ENCODE results near the gene TEDC1. TPM values are rescaled to one million over a fixed set of nuclear protein-coding genes. Genes with fewer than 3 reads are reported as not detected.

Gene TEDC1
- total RNA-seq, 4 donors from 2014 or later = 0.97 to 4.2 (median 2.2) TPM

DNA sequence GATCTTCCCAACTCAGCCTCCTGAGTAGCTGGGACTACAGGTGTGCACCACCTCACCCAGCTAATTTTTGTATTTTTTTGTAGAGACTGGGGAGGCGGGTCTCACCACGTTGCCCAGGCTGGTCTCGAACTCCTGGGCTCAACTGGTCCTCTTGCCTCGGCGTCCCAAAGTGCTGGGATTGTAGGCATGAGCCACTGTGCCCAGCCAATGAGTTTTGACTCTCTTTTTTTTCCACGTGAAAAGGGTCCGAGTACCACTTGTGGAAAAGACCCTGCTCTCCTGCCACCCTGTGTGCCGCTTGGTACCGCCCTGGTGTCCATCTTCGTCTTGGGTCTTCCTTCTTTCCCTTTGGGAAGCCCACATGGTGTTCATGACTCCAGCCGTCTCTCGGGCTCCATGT is 17.6 kb downstream of the TEDC1 start:
- ATAC-seq = no peak
- in situ Hi-C loops (cut with MboI; ENCODE audit: low sequenced_read_pairs in 4 of 4) (no loop called here), intact Hi-C loops (cut with DNase I; ENCODE audit: low total_unique reads) (no loop called here)
- peaks cover 4 to 17% (median 10%) of the 10 kb centered on the region in 3 donors for H3K27me3 ChIP-seq
- H3K9me3 ChIP-seq = no peaks in the 10 kb centered on the region
- H3K36me3 ChIP-seq = no peaks in the 10 kb centered on the region
- no peaks in the 10 kb centered on the region for H3K4me1 ChIP-seq
- H3K4me3 ChIP-seq = no peak overlapping the region
- DNase-seq = no peak
- H3K27ac ChIP-seq = no peak overlapping the region
- TF ChIP-seq POLR2A (IDR thresholded peaks at IDR 0.05) = no peak
- TF ChIP-seq, protein P1, sequence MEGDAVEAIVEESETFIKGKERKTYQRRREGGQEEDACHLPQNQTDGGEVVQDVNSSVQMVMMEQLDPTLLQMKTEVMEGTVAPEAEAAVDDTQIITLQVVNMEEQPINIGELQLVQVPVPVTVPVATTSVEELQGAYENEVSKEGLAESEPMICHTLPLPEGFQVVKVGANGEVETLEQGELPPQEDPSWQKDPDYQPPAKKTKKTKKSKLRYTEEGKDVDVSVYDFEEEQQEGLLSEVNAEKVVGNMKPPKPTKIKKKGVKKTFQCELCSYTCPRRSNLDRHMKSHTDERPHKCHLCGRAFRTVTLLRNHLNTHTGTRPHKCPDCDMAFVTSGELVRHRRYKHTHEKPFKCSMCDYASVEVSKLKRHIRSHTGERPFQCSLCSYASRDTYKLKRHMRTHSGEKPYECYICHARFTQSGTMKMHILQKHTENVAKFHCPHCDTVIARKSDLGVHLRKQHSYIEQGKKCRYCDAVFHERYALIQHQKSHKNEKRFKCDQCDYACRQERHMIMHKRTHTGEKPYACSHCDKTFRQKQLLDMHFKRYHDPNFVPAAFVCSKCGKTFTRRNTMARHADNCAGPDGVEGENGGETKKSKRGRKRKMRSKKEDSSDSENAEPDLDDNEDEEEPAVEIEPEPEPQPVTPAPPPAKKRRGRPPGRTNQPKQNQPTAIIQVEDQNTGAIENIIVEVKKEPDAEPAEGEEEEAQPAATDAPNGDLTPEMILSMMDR (IDR thresholded peaks at IDR 0.05 in 4 of 5, conservative IDR thresholded peaks at IDR 0.05 in 1 of 5) = no peak

DNA sequence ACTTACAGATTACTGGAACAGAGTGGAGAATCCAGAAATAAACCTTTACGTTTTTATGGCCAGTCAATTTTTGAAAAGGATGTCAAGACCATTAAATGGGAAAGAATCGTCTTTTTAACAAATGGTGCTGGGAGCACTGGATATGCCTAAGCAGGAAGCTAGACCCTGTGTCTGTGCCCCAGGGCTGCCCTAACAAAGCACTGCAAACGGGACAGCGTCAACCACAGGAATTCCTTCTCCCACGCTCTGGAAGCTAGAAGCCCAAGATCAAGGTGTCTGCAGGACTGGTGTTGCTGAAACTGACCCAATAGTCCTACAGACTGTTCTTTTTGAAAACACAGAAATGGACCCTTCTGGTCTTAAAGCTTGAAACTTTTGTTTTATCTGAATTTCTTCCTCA is 26.1 kb downstream of the TEDC1 start:
- H3K9me3 ChIP-seq = no peaks in the 10 kb centered on the region
- H3K4me3 ChIP-seq = no peak overlapping the region
- no peak for DNase-seq
- in situ Hi-C loops (cut with MboI; ENCODE audit: low sequenced_read_pairs in 4 of 4) (no loop called here), intact Hi-C loops (cut with DNase I; ENCODE audit: low total_unique reads) (no loop called here)
- H3K27ac ChIP-seq = no peak overlapping the region
- H3K36me3 ChIP-seq = no peaks in the 10 kb centered on the region
- TF ChIP-seq POLR2A (IDR thresholded peaks at IDR 0.05) = no peak
- TF ChIP-seq, protein P1 (IDR thresholded peaks at IDR 0.05 in 4 of 5, conservative IDR thresholded peaks at IDR 0.05 in 1 of 5) = no peak
- H3K4me1 ChIP-seq = no peaks in the 10 kb centered on the region
- H3K27me3 ChIP-seq = peaks cover 5 to 12% (median 7%) of the 10 kb centered on the region in 3 donors
- no peak for ATAC-seq

DNA sequence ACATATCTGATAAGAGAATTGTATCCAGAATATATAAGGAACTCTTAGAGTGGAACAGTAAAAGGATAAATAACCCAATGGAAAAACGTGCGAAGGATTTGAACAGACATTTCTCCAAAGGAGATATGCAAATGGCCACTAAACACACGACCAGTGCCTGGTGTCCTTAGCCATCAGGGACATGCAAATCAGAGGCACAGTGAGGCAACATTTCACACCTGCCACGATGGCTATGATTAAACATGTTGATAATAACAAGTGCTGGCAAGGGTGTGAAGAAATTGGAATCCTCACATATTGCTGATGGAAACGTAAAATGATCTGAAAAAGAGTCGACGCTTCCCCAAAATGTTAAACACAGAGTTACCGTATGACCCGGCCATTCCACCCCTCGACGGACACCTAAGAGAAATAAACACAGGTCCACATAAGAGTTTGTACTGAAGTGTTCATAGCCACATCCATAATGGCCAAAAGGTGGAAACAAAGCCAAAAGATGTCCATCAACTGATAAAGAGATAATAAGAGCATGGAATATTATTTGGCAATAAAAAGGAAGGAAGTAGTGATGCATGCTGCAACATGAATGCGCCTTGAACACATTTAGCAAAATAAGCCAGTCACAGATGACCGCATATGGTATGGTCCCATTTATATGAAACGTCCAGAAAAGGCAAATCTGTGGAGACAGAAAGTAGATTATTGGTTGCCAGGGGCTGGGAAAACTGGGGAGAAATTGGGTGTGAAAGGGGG is 29.1 kb downstream of the TEDC1 start:
- intact Hi-C loops (cut with DNase I; ENCODE audit: low total_unique reads) = no loop called here
- TF ChIP-seq POLR2A (IDR thresholded peaks at IDR 0.05) = no peak
- TF ChIP-seq, protein P1 (IDR thresholded peaks at IDR 0.05 in 4 of 5, conservative IDR thresholded peaks at IDR 0.05 in 1 of 5) = no peak

DNA sequence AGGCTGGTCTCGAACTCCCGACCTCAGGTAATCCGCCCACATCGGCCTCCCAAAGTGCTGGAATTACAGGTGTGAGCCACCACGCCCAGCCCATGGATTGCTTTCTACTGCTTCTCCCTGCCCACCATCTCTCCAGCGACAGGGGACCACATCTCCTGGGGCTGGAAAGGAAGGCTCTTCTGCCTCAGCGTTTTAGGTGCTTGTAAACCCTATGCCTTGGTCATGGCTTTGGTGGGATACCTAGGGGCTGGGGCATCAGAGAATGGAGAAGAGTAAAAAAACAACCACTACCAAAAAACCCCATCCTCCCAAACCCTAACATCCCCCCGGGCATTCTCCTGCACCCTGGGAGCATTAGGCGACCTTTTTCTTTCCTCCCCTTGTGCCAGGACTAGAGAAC is 34.3 kb downstream of the TEDC1 start:
- H3K27ac ChIP-seq = no peak overlapping the region
- DNase-seq = no peak
- H3K4me3 ChIP-seq = no peak overlapping the region
- ATAC-seq = no peak
- no peaks in the 10 kb centered on the region for H3K9me3 ChIP-seq
- intact Hi-C loops (cut with DNase I; ENCODE audit: low total_unique reads) = no loop called here
- H3K27me3 ChIP-seq = peaks cover 24 to 37% (median 36%) of the 10 kb centered on the region in 3 donors
- peaks cover 11 to 24% of the 10 kb centered on the region in 2 donors for H3K4me1 ChIP-seq
- in situ Hi-C loops (cut with MboI; ENCODE audit: low sequenced_read_pairs in 4 of 4) = no loop called here
- no peak for TF ChIP-seq POLR2A (IDR thresholded peaks at IDR 0.05)
- H3K36me3 ChIP-seq = no peaks in the 10 kb centered on the region

More for the DNA sequence above, 29.1 kb downstream of the TEDC1 start:
- in situ Hi-C loops (cut with MboI; ENCODE audit: low sequenced_read_pairs in 4 of 4) = loop anchor here in 1 of 4 donors (5.0 kb wide), 1 partner anchor 148 kb away; no protein-coding TSS in a partner anchor
- Histone ChIP-seq H3K9me3 (no peaks in the 10 kb centered on the region), H3K27ac (no peak overlapping the region), H3K4me3 (no peak overlapping the region), H3K4me1 (no peaks in the 10 kb centered on the region), H3K36me3 (no peaks in the 10 kb centered on the region), H3K27me3 (peaks cover 0 to 12% (median 10%) of the 10 kb centered on the region in 3 donors)
- no peak for DNase-seq
- no peak for ATAC-seq

DNA sequence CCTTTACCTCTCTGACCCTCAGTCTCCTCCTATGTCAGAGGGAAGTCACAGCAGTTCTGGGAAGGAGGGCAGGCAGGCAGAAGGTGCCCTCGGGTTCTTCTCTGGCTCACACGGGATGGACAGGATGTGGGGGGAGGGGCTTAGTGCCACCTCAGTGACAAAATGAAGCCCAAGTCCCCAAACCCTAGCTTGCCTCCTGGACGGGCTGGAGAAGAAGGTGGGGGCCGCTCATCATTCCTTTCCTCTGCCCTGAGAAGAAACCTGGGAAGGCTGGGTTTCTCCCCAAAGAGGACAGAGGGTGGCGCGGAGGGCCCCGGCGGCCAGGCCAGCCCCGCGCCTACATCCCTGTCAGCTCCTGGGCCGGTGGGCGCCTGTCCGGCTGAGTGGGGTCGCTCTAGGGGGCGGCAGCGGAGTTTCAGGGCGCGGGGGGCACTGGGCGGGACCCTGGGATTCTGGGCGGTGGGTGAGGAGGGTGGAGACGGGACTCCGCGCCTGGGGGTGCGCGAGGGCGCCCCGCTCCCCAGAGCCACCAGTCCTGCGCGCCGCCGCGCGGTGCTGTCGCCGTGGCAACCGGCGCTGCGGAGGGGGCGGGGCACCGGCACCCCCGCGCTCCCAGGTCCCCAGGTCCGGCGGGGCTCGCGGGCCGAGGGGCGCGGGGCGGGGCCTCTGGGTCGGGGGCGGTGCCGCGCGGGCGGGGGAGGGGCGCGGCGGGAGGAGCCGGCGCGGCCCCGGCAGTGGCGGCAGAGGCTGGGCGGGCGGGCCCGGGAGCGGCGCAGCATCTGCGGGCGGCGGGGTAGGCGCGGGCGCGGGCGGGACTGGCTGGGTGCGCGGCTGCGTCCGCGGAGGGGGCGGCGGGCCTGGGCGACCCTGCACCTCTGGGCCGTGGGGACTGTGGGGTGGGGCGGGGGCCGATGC is 35.1 kb downstream of the TEDC1 start, which contains the start of gene TMEM121:
Gene TMEM121 (plus strand): TSS at position 723 of the 915 bp plus-strand sequence. CDS start 2,252 bp downstream, outside the sequence.
- DNase-seq (no peak), ATAC-seq (no peak)
- in situ Hi-C loops (cut with MboI; ENCODE audit: low sequenced_read_pairs in 4 of 4) (no loop called here), intact Hi-C loops (cut with DNase I; ENCODE audit: low total_unique reads) (no loop called here)
- Histone ChIP-seq H3K36me3 (no peaks in the 10 kb centered on the region), H3K9me3 (no peaks in the 10 kb centered on the region), H3K4me1 (peaks cover 11 to 24% of the 10 kb centered on the region in 2 donors), H3K27me3 (peaks cover 24 to 37% (median 36%) of the 10 kb centered on the region in 3 donors), H3K4me3 (peak within 1 kb of the TSS; percentile 54 to 86 (median 67)), H3K27ac (no peak within 1 kb of the TSS)
- TF ChIP-seq, protein P1 (IDR thresholded peaks at IDR 0.05 in 4 of 5, conservative IDR thresholded peaks at IDR 0.05 in 1 of 5) = no peak
- no peak for TF ChIP-seq POLR2A (IDR thresholded peaks at IDR 0.05)

Measured in gastrocnemius medialis (tissue), 4 donors.